Measurements from ENCODE around the gene F2RL2.

Gene F2RL2

GRCh38 chr5:76602094-76602726 lies 21.0 kb downstream of the F2RL2 start:
- H3K4me3 ChIP-seq (ENCODE audit: low read length), result no peak overlapping the region
- peak; percentile 47 for TF ChIP-seq CTCF (IDR thresholded peaks at IDR 0.05; ENCODE audit: insufficient read depth, low read depth, low read length, missing control alignments)
- DNase-seq (ENCODE audit: low read depth), result no peak

DNA sequence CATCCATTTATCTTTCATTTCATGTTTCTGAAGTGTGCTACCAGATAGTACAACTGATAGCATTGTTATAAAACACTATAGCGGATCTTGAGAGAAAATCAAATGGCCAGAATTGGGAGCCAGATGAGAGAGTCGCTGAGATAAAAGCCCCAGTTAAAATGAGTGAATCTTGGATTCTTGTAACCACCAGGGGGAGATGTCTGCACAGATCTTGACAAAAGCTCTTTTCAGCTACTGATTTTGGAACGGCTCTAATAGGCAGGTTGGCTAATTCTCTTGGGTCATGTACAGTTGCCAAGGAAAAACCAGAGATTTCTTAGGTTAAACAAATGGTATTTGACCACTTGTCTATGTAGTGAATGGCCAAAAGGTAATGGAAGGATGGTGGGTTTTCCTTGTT lies 21.7 kb downstream of the F2RL2 start:
- TF ChIP-seq CTCF (IDR thresholded peaks at IDR 0.05; ENCODE audit: insufficient read depth, low read depth, low read length, missing control alignments), result peak; percentile 79
- peak; percentile 74 for DNase-seq (ENCODE audit: low read depth)
- no peak overlapping the region for H3K4me3 ChIP-seq (ENCODE audit: low read length)

DNA sequence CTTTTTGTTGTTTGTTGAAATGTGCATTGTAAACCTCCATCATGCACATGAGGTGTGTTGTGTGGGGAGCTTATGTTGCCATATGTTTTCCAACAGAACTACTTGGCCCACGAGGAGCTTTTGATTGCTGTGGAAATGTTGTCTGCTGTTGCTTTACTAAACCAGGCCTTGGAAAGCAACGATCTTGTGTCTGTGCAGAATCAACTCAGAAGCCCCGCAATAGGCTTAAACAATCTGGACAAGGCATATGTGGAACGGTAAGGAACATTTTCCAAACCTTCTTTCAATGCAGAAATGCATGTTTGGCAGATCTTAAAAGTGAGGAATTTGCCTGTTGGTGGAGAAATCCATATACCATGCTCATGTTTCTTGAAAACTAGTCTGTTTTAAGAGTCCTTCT lies 22.5 kb downstream of the F2RL2 start:
- no peak for TF ChIP-seq CTCF (IDR thresholded peaks at IDR 0.05; ENCODE audit: insufficient read depth, low read depth, low read length, missing control alignments)
- no peak for DNase-seq (ENCODE audit: low read depth)

DNA sequence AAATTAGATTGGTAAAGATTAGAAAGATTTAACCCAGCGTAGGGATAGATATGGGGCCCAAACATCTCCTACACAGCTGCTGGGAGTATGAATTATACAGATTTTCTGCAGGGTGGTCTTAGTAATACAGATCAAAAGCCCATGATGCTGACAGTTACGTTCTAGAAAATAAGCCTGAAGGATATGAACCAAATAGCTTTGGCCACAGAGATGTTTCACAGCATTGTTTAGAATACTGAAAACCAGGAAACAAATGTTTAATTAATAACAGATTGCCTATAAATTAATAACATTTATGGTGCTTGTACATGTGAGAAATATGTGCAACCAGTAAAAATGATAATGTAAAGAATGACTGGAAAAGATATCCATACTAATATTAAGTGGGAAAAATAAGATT lies 24.7 kb downstream of the F2RL2 start:
- no peak overlapping the region for H3K4me3 ChIP-seq (ENCODE audit: low read length)
- no peak for DNase-seq (ENCODE audit: low read depth)
- TF ChIP-seq CTCF (IDR thresholded peaks at IDR 0.05; ENCODE audit: insufficient read depth, low read depth, low read length, missing control alignments), result no peak

More for the DNA sequence above, 22.5 kb downstream of the F2RL2 start:
- H3K4me3 ChIP-seq (ENCODE audit: low read length), result no peak overlapping the region

DNA sequence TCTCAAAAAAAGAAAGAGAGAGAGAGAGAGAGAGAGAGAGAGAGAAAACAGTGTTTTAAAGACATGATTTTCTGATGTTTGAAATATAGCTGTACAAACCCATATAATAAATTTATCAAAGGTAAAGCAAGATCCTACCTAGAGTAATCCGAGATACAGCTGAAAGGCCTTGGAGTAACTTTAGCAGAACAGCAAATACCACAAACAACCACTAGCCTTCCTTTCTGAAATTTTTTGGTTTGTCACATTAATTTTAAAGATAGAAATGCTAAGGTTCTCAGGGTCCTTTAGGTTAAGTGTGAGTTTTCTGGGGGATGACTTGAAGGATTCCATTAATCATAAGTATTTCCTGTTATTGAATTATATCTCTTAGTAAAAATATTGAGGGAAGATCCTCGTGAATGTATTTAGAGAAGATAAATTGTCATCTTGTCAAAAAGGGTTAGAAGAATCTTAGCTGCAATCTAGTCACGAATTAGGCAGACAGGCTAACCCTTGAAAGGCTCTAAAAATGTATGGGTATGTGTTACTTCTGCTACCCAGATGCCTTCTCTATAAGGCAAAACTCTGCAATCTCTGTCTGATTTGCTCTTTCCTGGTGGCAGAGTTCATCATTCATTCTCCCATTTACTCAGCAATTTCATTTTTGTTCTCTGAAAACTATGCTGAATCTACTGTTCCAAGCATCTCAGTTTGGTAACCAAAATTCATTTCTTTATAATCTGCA lies 27.3 kb downstream of the F2RL2 start:
- no peak for TF ChIP-seq CTCF (IDR thresholded peaks at IDR 0.05; ENCODE audit: insufficient read depth, low read depth, low read length, missing control alignments)
- no peak overlapping the region for H3K4me3 ChIP-seq (ENCODE audit: low read length)
- no peak for DNase-seq (ENCODE audit: low read depth)

DNA sequence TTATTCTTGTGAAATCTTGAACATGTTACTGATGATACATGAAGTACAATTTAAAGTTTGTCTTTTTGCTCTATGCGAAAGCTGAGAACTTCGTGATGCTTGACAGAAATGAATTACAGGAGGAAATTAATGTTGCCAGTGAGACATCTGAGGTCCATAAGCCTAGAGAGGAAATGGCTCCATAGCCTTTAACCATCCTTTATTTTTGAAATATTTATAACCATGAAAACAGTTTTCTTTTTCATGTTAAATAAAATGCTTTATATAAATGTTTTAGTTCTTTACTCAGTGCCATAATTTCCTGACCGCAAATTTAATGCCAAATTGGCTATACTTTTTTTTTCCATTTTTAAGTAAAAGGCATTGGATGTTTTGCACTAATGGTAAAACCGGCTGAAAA lies 29.1 kb downstream of the F2RL2 start:
- TF ChIP-seq CTCF (IDR thresholded peaks at IDR 0.05; ENCODE audit: insufficient read depth, low read depth, low read length, missing control alignments), result no peak
- DNase-seq (ENCODE audit: low read depth), result no peak
- no peak overlapping the region for H3K4me3 ChIP-seq (ENCODE audit: low read length)

DNA sequence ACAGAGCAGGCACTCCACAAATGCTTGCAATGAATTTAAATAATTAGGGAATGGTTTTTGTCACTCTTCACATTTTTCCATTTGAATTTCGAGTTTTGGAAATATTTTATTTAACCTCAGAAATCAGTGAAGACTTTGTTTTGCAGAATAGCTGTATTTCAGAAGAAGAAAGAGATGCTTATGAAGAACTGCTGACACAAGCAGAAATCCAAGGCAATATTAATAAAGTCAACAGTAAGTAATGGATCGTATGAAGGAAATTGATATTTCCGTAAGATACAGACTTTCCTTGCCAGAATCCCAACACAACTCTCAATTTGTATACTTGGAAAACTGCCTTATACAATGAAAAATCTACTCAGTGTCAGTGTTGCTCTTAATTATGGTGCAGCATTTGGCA lies 30.5 kb downstream of the F2RL2 start:
- no peak for DNase-seq (ENCODE audit: low read depth)
- no peak overlapping the region for H3K4me3 ChIP-seq (ENCODE audit: low read length)
- TF ChIP-seq CTCF (IDR thresholded peaks at IDR 0.05; ENCODE audit: insufficient read depth, low read depth, low read length, missing control alignments), result no peak
